NCI-H1930 (cell line): ENCODE results near the gene PWP2.
"Not testable (repeated sequence)": the region's sequence is repeated elsewhere in the genome, so short reads cannot be mapped to it uniquely, and the experiment has no call there.

Source experiments
- DNase-seq, 2 experiments: peaks; one replicate each; lab custom pipeline; 2025; lab: John Stamatoyannopoulos, UW

PWP2 gene

DNA sequence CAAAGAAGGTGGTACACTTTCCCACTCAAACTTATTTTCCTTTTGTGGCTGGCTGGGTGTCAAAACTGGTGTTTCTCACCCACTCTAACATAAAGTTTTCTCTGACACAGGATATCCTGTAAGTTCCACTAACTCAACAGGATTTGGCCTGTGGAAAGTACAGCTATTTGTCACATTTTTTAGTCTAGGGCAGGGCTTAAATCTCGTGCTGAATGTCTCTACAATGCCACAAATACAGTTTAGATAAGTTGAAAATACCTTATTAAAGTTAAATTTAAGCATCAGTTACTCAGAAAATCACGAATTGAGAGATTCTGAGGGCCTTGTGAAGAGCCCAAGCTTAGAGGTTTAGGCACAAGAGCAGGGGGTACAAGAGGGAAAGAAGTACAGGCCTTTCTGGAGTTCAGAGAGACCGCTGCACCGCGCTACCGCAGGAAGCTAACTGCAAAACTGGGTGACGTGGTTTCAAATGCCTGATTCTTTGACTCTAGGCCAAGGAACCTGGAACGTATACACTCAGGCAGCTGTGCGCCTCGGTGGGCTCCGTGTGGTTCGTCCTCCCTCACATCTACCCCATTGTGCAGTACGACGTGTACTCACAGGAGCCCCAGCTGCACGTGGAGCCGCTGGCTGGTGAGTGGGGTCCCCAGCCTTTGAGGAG, 23.4 kb upstream of the PWP2 start:
- DNase-seq, result no peak

DNA sequence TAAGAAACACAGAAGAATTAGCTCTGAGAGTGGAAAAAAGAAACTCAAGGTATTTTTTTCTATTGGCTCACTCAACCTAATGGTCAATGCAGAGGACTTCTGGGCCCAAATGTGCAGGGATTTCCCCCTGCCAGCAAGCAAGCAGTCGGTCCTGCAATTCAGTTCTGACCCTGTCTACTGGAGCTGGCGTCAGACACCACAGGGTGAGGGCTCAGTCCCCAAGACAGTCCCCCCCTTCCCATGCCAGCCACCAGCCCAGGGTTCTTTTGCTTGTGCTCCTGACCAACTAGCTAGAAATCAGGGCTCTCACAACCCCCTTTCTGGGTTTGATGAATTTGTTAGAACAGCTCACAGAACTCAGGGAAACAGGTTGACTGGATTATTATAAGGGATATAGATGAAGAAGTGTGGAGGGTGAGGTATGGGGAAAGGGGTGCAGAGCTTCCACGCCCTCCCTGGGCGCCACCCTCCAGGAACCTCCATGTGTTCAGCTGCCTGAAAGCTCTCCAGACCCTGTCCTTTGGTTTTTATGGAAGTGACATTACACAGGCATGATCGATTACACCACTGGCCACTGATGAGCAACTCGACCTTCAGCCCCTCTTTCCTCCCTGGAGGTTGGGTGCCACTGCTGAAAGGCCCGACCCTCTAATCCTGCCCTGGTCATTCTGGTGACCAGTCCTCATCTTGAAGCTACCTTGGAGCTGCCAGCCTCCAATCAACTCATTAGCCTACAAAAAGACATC, 22.5 kb upstream of the PWP2 start:
- no peak for DNase-seq

DNA sequence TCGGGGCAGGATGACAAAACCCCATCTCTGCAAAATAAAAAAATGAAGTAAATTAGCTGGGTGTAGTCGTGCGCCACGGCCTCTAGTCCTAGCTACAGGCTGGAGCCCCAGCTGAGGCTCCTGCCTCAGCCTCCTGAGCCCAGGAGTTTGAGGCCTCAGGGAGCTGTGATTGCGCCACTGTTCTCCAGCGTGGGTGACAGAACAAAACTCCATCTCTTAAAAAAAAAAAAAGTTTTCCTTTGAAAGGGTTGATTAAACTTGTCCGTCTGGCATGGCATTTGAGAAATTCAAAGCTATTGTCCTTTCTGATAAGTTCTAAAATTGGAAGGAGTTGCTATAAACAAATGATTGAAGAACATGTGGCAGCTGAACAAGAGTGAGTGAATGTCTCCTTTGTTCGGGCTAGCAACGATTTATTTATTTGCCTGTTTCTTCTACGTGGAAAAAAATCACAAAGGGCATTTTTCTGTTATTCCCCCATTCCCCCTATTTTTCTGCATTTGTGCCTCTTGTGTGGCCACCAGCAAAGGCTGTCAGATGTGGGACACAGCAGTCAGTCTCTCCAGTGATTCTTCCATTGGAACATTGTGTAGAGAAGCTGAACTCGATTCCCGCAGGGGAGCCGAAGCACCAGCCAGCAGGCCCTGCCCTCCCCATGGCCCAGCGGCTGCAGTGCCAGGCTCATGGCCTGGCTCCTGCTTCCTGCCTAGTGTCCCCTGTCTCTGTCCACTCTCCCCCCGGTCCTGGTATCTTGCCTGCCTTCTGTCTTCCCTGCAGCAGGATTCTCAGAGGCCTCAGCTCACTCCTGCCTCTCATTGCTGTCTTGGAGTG, 21.5 kb upstream of the PWP2 start:
- no peak for DNase-seq

- DNase-seq, result no peak
Observed at GRCh38 chr21:44086636-44087425, 20.4 kb upstream of the PWP2 start.

GRCh38 chr21:44087426-44088400, 19.5 kb upstream of the PWP2 start:
- no peak for DNase-seq

DNA sequence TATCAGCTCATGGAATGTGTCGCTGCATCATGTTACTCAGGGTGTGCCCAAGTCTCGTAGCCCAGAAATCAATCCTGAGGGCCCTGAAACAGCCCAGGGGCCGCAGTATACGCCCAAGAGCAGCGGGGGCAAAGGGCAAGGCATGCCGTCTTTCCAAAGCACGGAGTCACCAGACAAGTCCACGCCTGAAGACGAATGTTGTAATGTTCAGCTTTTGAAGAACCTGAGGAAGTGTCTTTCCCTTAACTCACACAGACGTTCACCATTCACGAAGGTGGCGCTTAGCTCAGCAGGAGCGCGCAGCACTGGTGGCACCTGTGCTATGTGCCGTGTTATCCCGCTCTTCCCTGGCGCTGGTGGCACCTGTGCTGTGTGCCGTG, 18.8 kb upstream of the PWP2 start:
- no peak for DNase-seq

- DNase-seq, result no peak
Observed at GRCh38 chr21:44089001-44089911, 17.9 kb upstream of the PWP2 start.

DNA sequence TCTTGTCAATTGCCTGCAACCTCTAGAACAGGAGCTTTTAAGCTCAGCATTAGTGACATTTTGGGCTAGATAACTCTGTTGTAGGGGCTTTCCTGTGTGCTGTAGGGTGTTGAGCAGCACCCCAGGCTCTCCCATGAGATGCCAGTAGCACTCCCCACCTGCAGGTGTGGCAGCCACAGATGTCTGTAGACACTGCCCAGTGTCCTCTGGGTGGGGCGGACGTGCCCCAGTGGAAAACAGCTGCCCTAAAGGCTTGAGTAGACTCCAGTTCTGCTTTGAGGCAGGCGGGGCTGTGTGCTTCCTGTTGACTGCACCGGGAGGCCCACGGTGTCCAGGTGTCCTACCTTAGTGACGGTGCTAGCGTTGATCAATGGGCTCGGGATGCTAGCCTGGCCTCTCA, 16.9 kb upstream of the PWP2 start:
- no peak for DNase-seq

DNA sequence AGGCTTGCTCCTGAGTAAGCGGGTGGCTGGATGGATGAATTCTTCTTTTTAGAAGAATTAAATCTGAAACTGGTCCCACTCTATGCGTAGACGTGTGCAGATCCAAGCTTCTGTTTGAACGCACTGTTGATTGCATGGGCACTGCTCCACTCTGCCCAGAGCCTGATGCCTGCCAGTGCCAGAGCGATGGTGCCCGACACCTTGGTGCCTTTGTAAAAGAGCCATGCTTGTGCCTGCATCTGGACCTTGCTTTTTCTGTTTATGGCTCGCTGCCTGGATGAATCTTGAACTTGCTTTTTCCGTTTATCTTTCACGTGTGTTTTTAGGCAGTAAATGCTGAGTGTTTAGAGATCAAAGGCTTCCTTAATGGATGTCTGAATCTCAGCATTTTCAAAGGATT, 15.0 kb upstream of the PWP2 start:
- DNase-seq, result no peak

GRCh38 chr21:44093761-44094160, 13.4 kb upstream of the PWP2 start:
- DNase-seq, result no peak

- no peak for DNase-seq
Observed at GRCh38 chr21:44094832-44095231, 12.4 kb upstream of the PWP2 start.

GRCh38 chr21:44098507-44098906, 8.7 kb upstream of the PWP2 start:
- DNase-seq, result not testable (repeated sequence)

DNA sequence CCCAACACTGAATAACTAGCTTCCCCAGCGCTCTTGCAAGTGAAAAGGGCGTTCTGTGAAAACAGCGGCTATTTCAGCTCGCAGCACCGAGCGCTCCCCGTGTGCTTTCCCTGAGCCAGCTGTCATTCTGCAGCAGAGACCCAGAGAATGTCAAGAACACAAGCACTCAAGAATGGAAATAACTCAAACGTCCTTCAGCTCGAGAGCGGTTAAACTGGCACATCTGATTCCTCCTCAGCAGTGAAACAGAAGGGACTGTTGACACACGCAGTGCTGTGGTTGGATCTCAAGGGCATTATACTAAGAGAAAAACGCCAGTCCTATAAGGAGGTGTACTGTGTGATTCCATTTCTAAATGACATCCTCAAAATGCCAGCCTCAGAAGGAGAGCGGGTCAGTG, 8.2 kb upstream of the PWP2 start:
- not testable (repeated sequence) for DNase-seq

DNA sequence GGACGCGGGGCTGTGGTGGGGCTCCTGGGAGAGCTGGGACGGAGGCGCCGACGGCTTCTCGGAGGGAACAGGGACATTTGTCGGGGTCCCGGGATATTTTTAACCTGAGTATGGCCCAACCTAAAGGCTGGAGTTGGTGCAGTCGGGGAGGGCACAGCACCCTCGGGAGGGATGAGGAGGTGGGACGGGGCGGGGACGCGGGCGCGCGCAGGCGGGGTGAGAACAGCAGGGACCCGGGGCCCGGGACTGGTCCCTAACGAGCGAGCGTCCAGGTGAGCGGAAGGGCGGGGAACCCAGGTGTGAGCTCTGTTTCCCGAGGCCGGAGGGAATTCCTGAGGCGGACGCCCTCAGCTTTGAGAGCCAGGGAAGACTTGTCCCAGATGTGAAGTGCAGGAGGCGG, 390 bp downstream of the PWP2 start:
- not testable (repeated sequence) for DNase-seq

GRCh38 chr21:44113702-44114371, 6.6 kb downstream of the PWP2 start:
- DNase-seq, result not testable (repeated sequence)

DNA sequence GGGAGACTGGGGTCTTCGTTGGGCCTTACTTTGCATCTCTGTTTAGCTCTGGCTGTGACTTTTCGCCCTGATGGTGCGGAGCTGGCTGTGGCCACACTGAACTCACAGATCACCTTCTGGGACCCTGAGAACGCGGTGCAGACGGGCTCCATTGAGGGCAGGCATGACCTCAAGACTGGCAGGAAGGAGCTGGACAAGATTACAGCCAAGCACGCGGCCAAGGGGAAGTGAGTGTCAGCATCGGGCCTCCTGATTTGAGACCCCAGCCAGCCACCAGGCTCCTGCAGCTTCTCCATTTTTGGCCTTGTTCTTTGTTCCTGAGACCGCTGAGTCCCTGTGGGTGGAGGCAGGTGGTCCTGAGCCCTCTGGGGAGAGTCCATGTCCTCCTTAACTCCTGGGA, 14.9 kb downstream of the PWP2 start:
- DNase-seq, result not testable (repeated sequence)

GRCh38 chr21:44127827-44128226, 20.6 kb downstream of the PWP2 start:
- not testable (repeated sequence) for DNase-seq

DNA sequence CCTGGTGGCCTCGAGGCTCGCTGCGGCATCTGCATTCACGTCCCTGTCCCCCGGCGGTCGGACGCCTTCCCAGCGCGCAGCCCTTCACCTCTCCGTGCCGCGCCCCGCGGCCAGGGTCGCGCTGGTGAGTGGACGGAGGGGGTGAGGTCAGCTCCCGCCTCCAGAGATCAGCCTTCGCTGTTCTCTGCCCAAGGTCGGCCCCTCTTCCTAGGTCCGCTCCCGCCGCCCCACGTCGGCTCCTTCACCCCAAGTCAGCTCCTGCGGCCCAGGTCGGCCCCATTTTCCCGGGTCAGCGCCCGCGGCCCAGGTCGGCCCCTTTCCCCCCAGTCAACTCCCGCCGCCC, 26.5 kb downstream of the PWP2 start:
- not testable (repeated sequence) for DNase-seq

GRCh38 chr21:44134732-44135131, 27.5 kb downstream of the PWP2 start:
- not testable (repeated sequence) for DNase-seq
